Stimulated activated naive CD8-positive, alpha-beta T cell treated with anti-CD3 and anti-CD28 coated beads, Interleukin-15, amount 100 ng/mL, for 72 hours (primary cell): ENCODE data around the gene ELF1.

ENCODE experiments used
- ATAC-seq: fragments of 150-1000 bp; cut with Tn5 transposase; 2 replicates; pipeline ENCODE4 v1.10.0; 2021; ENCODE audit warnings: mild to moderate bottlenecking, moderate library complexity
- DNase-seq, 2 donors: peaks; one replicate each; pipeline ENCODE4 v3.0.0; 2021 to 2022
- H3K27ac Mint-ChIP-seq, 2 donors: one replicate each; pipeline ENCODE4 v1.8.0; 2022; ENCODE audit warnings: mild to moderate bottlenecking in 2 of 2, mixed read lengths in 2 of 2, moderate library complexity in 2 of 2
- H3K27me3 Mint-ChIP-seq: one replicate; pipeline ENCODE4 v1.8.0; 2022; ENCODE audit warnings: mixed read lengths
- H3K4me1 Mint-ChIP-seq: one replicate; pipeline ENCODE4 v1.8.0; 2022; ENCODE audit warnings: mild to moderate bottlenecking, mixed read lengths
- H3K4me3 Mint-ChIP-seq, 2 donors: one replicate each; pipeline ENCODE4 v1.8.0; 2022; ENCODE audit warnings: mild to moderate bottlenecking in 2 of 2, mixed read lengths in 2 of 2, moderate library complexity in 1 of 2
- H3K9me3 Mint-ChIP-seq, 2 donors: one replicate each; pipeline ENCODE4 v1.8.0; 2022; ENCODE audit warnings: mixed read lengths in 2 of 2

Gene ELF1

DNA sequence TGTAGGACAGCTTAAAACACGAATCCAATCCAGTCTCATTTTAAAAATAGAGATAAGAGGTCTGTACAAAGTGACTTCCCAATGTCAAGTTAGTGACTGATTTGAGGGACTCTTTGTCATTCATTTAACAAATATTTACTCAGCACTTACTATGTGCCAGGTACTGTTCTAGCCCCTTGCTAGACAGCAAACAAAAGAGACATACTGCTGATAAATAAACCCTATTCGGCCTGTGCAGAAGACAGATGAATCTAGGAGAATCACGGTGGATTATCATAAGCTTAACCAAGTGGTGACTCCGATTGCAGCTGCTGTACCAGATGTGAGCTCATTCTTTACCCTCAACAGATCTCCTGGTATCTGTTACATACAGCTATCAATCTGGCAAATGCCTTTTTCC lies 6.4 kb upstream of the ELF1 start:
- Mint-ChIP-seq H3K4me1 (peaks cover 43% of the 10 kb centered on the region), H3K27ac (peak overlapping the region in 1 of 2 donors; percentile 86), H3K27me3 (no peaks in the 10 kb centered on the region), H3K4me3 (no peak overlapping the region), H3K9me3 (no peaks in the 10 kb centered on the region)
- DNase-seq (no peak), ATAC-seq (no peak)

DNA sequence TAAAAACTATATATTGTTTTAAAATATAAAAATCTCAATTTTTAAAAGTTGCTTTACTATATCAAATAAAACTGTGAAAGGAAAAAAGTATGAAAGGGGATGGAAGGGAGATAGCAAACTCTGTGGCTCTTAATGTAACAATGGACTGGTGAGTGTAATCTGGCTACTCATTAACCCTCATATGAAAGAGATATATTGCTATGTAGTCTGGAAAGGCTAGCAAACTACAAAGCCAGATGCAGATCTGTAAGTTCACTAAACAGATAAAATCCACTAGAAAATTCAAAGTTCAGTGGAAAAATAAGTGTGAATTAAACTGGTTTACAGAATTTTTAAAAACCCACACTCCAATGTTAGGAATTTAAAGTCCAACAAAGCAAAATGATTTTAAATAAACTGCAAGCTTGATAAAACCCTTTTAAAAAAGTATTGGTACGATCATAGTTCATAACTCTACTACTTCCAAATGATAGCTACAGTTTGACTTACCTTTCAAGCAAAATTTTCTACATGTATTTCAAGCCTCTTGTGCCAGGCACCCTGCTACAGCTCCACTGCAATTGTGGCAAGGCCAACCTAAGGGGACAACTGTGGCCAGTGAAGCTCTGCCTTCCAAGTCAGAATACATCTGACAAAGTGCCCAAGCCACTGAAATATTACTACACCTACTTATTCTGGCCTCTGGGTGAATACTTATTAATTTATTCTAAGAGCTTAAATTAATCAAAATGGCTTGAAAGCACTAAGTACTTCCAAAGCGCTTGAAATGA lies 647 bp upstream of the ELF1 start:
- Mint-ChIP-seq H3K4me1 (peaks cover 33% of the 10 kb centered on the region), H3K27ac (no peak overlapping the region)
- ATAC-seq = no peak

DNA sequence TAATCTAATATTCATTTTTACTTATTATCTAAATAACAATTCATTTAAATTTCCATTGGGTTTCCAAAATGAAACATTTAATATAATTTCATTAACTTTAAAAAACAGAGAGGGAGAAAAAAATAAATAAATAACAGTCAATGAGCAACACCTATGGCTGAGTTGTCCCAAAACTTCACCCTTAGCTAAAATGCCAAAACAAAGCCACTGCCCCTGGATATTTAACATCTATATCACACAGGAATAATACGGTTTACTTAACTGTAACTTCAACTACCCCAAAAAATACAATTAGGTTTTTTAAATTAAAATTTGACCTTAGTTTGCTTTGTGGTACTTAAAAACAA lies 541 bp downstream of the ELF1 start:
- ATAC-seq = no peak

More for the DNA sequence above, 647 bp upstream of the ELF1 start:
- Mint-ChIP-seq H3K9me3 (no peaks in the 10 kb centered on the region), H3K4me3 (peak overlapping the region in 1 of 2 donors; percentile 95), H3K27me3 (no peaks in the 10 kb centered on the region)
- no peak for DNase-seq

DNA sequence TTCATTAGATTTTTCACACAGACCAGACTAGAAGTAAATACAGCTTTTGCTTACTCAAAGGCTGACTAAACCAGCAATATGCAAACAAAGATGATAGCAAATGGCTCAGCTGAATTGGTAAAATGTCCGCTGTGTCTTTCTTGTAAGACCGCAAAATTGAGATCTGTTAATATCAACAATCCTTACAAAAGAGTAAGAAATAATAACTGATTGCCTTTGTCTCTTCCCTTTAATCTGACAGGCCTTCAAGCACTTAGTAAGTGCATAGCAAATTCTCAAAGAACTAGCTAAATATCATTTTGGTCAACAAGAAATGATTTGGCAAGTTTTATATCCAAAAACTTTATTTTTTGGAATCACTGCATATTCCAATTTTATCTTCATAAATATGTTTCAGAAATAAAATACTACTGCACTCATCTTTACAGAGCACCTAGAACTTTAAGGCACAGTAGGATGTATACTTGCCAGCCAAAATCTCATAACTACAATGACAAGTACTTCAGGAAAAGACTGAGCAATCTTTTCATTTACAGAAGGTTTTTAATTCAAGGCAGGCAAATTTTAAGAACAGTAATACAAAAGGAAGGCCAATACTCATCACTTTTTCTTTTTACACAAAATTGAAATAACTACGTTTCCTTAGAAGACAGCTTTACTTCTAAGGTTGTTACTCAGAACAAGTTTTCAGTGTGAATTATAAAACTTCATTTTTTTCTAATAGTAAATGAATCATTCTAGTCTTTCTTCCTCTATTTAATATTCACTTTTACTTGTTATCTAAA lies 1.1 kb downstream of the ELF1 start:
- Mint-ChIP-seq H3K27me3 (no peaks in the 10 kb centered on the region), H3K9me3 (no peaks in the 10 kb centered on the region), H3K4me1 (peaks cover 40% of the 10 kb centered on the region), H3K4me3 (peak overlapping the region; percentile 90 to 95), H3K27ac (peak overlapping the region; percentile 98 to 99)
- DNase-seq (no peak), ATAC-seq (no peak)

More for the DNA sequence above, 541 bp downstream of the ELF1 start:
- H3K27me3 Mint-ChIP-seq = no peaks in the 10 kb centered on the region
- DNase-seq = no peak
- H3K9me3 Mint-ChIP-seq = no peaks in the 10 kb centered on the region
- peak overlapping the region; percentile 78 to 95 for H3K4me3 Mint-ChIP-seq
- H3K27ac Mint-ChIP-seq = peak overlapping the region; percentile 98
- peaks cover 36% of the 10 kb centered on the region for H3K4me1 Mint-ChIP-seq

DNA sequence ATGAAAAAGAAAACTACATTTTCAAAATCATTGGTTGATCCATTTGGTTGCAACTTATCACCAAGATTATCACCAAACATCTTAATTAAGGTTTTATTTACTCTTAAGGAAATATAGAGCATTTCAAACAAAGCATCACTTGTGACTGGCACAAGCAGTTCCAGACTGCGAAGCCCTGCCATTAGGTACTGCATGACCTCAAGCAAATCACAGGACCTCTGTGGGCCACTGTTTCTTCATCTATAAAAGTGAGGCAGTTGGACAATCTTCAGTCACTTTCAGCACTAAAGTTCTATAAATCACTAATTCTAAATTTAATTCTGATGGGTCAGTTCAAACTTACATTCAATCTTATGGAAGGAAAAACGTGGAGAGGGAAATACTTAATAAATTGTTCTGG lies 2.0 kb downstream of the ELF1 start:
- Mint-ChIP-seq H3K9me3 (no peaks in the 10 kb centered on the region), H3K27ac (peak overlapping the region; percentile 98 to 99), H3K4me1 (peaks cover 45% of the 10 kb centered on the region), H3K4me3 (peak overlapping the region; percentile 90 to 95), H3K27me3 (no peaks in the 10 kb centered on the region)
- peak in 1 of 2 donors; percentile 31 for DNase-seq
- ATAC-seq = peak; percentile 52

DNA sequence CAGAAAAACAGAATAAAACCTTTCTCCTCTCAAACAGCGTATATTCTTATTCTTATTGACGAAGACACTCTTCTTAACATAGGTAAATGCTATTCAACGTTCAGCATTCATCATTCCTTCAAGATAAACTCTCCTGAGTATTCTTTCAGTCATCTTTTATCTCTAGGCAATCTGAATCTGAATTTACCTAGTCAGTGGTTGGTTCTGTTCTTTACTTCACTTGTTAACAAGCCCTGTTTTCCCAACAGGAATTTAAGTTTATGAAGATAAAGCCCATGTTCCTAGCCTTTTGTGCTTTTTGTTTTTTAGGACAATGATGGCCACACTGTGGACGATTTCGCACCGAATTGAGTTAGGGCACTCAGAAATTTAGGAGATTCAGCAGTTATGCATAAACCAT lies 3.2 kb downstream of the ELF1 start:
- H3K4me3 Mint-ChIP-seq = peak overlapping the region; percentile 83 to 95
- peaks cover 49% of the 10 kb centered on the region for H3K4me1 Mint-ChIP-seq
- H3K27ac Mint-ChIP-seq = peak overlapping the region; percentile 90 to 95
- ATAC-seq (no peak), DNase-seq (no peak)
- H3K27me3 Mint-ChIP-seq = no peaks in the 10 kb centered on the region
- no peaks in the 10 kb centered on the region for H3K9me3 Mint-ChIP-seq

DNA sequence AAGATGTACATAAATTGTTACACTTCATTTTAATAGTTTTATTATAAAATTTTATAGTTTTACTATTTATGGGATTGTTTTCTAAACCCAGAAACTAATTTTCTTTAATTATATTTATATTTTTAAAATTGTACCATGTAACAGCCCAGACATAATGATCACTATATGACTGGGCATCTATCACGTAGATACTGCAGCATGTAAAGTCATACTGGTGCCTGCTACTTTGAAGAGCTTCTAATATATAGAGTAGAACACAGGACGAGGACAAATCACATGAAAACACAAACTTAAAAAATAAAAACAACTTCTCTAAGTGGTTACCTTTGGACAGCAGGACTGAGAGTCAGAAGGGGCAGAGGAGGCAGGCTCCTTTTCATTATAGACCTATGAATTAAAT lies 5.3 kb downstream of the ELF1 start:
- Mint-ChIP-seq H3K9me3 (no peaks in the 10 kb centered on the region), H3K27ac (peak overlapping the region; percentile 70 to 85), H3K4me1 (peaks cover 52% of the 10 kb centered on the region), H3K27me3 (no peaks in the 10 kb centered on the region), H3K4me3 (peak overlapping the region; percentile 83 to 95)
- DNase-seq (no peak), ATAC-seq (peak; percentile 94)

DNA sequence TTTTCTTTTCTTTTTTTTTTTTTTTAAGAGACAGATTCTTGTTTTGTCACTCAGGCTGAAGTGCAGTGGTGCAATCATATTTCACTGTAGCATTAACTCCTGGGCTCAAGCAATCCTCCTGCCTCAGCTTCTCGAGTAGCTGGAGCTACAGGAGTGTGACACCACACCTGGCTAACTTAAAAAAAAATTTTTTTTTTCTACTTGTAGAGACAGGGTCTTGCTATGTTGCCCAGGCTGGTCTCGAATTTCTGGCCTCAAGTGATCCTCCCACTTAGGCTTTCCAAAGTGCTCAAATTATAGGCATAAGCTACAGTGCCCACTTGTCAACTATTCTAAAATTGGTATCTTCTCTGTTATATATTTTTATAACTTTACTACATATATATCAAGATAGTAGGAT lies 6.6 kb downstream of the ELF1 start:
- Mint-ChIP-seq H3K4me1 (peaks cover 64% of the 10 kb centered on the region), H3K4me3 (peak overlapping the region in 1 of 2 donors; percentile 22), H3K27ac (peak overlapping the region in 1 of 2 donors; percentile 76)

DNA sequence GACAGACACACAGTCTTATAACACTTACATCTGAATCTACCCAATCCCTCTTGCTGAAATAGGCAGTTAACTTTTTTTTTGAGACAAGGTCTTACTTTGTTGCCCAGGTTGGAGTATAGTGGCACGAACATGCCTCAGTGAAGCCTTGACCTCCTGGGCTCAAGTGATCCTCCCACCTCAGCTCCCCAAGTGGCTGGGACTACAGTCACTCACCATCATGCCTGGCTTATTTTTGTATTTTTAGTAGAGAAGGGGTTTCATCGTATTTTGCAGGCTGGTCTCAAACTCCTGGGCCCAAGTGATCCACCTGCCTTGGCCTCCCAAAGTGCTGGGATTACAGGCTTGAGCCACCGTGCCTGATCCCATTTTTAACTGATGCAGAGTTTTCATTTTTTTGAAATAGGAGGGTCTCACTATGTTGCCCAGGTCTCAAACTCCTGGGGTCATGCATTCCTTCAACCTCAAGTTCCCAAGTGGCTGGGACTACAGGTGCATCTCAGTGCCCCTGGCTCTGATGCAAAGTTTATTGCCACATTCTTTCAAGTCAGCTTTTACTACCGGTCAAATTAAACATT lies 7.6 kb downstream of the ELF1 start:
- Mint-ChIP-seq H3K9me3 (no peaks in the 10 kb centered on the region), H3K4me3 (peak overlapping the region in 1 of 2 donors; percentile 10), H3K27ac (peak overlapping the region in 1 of 2 donors; percentile 76), H3K4me1 (peaks cover 71% of the 10 kb centered on the region), H3K27me3 (no peaks in the 10 kb centered on the region)
- DNase-seq (no peak), ATAC-seq (no peak)

More for the DNA sequence above, 6.6 kb downstream of the ELF1 start:
- Mint-ChIP-seq H3K27me3 (no peaks in the 10 kb centered on the region), H3K9me3 (no peaks in the 10 kb centered on the region)
- DNase-seq (no peak), ATAC-seq (no peak)

DNA sequence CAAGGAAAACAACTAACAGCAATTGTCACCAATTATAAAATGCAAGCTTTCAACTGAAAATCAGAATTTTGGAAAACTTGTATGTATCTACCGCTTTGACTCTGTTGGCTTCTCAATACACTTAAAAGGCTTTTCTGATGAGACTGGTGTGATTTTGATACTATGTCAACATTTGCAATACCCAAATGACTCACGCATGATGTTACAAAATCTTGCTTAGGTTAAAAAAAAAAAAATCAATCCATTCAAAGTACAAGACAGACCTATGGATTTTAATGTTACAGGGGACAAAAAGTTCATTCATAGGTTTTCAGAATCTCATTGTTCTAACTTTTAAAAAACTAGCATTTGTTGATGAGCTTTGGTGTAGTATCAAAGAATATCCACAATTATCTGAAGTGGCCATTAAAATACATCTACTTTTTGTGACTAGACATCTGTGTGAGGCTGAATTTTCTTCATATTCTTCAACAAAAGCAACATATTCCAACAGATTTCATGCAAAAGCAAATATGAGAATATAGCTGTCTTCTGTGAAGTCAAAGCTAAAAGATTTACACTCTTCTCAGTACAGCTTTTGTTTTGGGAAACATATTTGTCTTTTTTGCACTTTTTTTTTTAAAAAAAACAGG lies 10.7 kb downstream of the ELF1 start:
- Mint-ChIP-seq H3K4me1 (peaks cover 76% of the 10 kb centered on the region), H3K4me3 (peak overlapping the region; percentile 62 to 74), H3K27ac (peak overlapping the region; percentile 92 to 93), H3K9me3 (no peaks in the 10 kb centered on the region), H3K27me3 (no peaks in the 10 kb centered on the region)
- ATAC-seq (peak; percentile 78), DNase-seq (no peak)

DNA sequence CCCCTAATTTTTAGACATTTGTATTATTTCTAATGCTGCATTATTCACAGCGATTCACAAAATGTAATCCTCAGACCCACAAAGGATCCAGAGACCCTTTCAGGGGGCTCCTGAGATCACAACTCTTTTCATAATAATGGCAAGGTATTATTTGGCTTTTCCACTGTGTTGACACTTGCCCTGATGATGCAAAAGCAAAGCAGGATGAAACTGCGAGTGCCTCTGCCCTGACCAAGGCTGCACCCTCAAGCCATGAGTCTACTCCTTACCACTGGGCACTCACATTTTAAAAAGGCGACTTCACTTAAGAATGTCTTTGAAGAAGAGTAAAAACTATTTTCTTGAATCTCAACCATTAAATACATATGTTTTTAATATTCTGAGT lies 11.4 kb downstream of the ELF1 start:
- H3K4me3 Mint-ChIP-seq = peak overlapping the region; percentile 62 to 74
- peaks cover 75% of the 10 kb centered on the region for H3K4me1 Mint-ChIP-seq
- DNase-seq = peak in 1 of 2 donors; percentile 41
- H3K27me3 Mint-ChIP-seq = no peaks in the 10 kb centered on the region
- ATAC-seq = peak; percentile 70
- no peaks in the 10 kb centered on the region for H3K9me3 Mint-ChIP-seq
- H3K27ac Mint-ChIP-seq = peak overlapping the region; percentile 92 to 93

DNA sequence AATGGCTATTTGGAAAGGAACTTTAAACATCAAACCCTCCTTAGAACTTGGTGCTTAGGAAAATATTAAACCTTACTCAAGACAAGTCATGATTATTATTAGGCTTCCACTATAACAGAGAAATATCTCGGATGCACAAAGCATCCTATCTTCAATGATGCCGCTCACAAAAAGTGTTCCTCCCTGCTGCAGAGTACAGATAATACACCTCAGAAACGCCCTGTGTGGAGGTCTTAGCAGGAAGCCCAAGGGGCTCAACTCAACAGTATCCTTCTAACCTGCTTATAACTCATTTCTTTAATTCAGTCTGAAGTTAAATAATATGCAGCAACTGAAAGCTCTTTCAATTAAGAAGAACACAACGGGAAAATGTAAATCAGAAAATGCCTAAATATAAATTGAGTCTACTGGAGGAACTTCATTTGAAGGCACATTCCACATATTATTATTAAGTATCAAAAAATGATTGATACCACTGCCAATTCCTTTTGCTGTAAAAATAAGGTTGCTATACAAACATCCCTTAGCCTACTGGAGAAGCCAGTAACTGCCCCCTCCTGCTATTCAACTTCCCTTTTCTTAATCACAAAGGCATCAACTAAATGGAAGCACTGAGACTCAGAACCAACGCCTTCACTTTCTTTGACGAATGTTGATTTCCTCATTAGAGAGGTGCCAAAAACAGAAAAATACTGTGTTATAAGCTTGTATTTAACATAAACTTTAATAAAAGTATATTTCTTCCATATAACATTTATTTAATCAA lies 12.0 kb downstream of the ELF1 start:
- no peaks in the 10 kb centered on the region for H3K9me3 Mint-ChIP-seq
- DNase-seq (no peak), ATAC-seq (no peak)

DNA sequence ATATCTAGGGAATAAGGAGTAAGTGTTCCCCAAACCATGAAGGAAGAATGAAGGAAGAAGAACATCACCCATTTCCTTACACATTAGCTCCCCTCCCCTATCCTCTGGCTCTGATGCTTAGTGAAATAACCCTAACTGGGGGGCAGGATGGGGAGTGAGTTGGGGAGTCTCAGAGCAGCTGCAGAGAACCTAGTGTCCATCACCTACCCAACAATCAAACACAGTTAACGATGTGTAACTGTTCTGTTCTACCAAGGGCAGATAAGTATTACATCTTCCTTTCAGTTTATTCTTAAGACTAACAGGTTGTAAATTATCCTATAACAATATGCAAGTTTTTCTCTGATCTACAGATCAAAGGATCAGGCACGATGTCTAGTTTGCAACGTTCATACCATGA lies 12.8 kb downstream of the ELF1 start:
- H3K27ac Mint-ChIP-seq = peak overlapping the region; percentile 83 to 96
- H3K27me3 Mint-ChIP-seq = no peaks in the 10 kb centered on the region
- no peaks in the 10 kb centered on the region for H3K9me3 Mint-ChIP-seq
- DNase-seq (no peak), ATAC-seq (no peak)
- peaks cover 74% of the 10 kb centered on the region for H3K4me1 Mint-ChIP-seq
- H3K4me3 Mint-ChIP-seq = peak overlapping the region; percentile 71 to 78

More for the DNA sequence above, 12.0 kb downstream of the ELF1 start:
- H3K27me3 Mint-ChIP-seq = no peaks in the 10 kb centered on the region
- H3K27ac Mint-ChIP-seq = peak overlapping the region; percentile 92 to 93
- H3K4me1 Mint-ChIP-seq = peaks cover 74% of the 10 kb centered on the region
- H3K4me3 Mint-ChIP-seq = peak overlapping the region; percentile 62 to 76

DNA sequence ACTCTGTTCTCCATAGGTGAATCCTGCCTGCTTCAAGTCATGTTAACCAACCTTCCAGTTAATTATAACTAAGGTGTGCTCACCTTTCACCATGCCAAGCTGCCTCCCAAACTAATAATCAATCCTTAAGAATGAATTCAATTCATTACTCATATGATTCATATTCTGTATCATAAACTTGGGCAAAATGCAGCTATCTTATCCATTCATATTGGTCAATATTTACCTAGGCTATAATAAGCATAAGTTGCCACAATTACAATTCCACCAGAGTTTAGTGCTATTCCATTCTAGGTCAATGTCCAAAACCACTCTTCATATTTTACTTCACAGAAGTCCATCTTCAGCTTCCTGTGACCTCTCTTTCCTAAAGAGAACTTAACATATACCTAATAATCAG lies 13.4 kb downstream of the ELF1 start:
- H3K4me1 Mint-ChIP-seq = peaks cover 70% of the 10 kb centered on the region

More for the DNA sequence above, 13.4 kb downstream of the ELF1 start:
- DNase-seq (no peak), ATAC-seq (no peak)
- Mint-ChIP-seq H3K27ac (peak overlapping the region; percentile 83 to 96), H3K27me3 (no peaks in the 10 kb centered on the region), H3K9me3 (no peaks in the 10 kb centered on the region), H3K4me3 (peak overlapping the region; percentile 71 to 78)
